DMS 273 treated with DMSO at 0.1 percent for 48 hours (cell line): ENCODE measurements around the gene AGAP1.

Experiments used
- DNase-seq: peaks from one replicate; lab custom pipeline; 2025; lab: John Stamatoyannopoulos, UW

AGAP1 gene

DNA sequence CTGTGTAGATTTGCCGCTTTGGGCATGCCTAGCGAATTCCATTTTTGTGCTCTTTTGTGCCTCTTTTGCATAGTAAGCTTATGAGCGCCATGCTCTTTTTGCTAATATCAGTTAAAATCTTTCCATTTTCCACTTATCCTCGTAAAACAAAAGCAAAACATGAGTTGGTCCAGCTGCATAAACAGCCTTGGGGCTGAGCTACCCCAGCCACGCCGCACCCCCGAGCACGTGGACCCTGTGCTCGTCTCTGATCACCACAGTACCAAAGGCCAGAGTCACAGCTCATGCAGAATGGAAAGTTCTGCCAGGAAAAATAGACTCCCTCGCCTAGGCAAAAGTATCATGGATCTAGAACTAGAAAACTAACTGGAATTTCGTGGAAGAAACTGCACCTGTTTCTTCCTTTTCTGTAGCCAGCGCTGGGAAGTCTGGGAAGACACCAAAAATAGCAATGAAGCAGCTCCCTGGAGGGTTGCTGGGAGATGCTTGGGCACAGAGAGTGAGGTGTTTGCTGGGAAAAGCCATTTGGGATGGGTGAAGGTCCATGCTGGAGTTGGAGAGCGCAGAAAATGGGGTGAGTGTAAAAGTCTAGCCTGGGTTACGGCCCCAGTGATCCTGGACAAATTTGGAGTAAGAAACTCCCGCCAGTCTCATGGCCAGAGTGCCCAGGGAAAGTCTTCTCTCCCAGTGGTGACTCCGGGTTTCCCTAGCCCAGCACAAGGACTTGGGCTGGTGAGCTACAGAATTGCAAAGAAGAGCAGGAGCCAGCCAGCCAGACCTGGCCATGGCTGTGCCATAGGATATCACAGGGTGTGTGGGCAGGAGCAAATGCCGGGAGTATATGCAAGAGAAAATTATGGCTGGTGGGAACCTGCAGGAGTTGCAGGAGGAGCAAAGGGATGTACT is 456.0 kb downstream of the AGAP1 start:
- DNase-seq, result no peak

DNA sequence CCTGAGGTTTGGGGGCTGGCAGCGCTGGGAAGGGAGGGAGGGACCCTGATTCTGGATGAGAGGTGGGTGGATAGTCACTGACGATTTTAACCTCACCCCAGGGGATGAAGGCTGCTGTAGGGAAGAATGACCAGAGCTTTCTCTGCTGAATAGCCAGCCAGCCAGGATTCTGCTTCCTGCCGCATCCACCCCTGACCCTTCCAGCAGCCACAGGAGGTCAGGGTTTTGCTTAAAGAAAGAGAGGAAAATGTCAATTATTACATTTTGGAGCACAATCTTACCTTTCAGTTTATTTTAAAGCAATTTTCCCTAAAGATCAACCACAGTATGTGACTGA is 456.6 kb downstream of the AGAP1 start:
- no peak for DNase-seq

DNA sequence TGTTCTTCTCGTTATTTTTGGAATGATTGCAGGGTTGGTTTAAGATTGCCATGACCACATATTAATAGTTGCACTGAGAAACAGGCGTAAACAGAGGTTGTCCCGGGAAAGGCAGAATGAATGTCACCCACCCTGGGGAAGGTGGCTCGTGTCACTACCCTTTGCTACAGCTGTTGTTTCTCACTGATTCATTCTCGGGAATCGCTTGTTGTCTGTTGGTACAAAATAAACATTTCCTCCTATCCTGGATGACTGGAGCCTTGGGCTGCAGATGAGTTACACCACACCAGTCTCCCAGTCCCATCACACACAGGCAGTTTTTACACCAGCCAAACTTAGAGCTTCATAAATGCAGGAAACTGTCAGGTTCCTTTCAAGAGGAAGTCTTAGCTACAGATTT is 457.6 kb downstream of the AGAP1 start:
- no peak for DNase-seq

DNA sequence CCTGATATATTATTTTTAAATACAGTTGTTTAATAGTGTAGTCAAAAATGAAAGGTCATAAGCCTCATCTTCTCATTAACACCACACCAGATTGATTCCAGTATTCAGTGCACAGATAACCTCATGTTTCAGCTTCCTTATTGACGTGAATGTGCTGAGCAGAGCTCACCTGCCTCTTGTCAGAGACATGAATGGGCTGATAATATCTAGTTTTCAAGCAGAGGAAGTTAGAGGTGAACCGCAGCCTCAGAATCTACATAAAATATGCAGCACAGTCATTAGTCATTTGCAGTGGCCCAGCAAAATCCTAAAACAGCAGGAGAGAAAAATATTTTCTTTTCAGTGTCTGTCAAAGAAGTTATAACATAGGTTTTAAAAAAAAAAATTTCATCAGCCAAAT is 458.1 kb downstream of the AGAP1 start:
- DNase-seq, result no peak

DNA sequence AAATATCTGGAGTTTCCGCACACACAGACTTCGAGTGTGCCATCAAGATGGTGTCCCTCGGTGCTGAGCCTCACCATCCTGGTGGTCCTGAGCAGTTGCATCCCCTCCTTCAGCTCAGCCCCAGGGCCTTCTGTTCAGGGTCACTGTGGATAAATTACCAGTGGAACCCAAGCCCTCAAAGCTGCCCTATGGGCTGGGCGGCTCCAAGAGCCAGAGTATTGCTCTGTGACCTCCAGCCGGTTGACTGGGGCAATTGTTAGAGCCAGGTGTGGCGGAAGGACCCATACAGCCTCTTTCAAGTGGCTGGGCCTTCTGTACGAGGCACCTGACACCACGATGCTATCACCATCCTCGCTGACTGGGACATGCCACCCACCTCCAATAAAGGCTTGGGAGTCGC is 458.9 kb downstream of the AGAP1 start:
- DNase-seq, result no peak

DNA sequence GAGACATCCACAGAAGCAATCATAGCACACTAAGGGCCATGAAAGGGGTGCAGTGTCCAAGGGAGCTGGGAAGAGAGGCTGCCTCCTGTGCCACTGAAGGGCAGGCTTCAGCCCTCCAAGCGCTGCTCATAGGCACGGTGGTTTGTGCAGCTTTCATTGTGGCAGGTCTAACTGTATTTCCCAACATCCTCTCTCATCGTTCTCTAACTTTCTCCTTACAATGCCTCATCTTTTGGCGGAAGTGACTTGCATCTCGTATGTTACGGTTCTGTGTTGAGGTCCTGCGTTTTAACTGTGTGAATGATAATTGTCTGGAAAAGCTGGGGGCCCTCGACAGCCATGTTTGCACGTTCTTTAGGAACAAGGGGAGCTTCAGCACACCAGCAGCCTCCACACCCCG is 460.4 kb downstream of the AGAP1 start:
- no peak for DNase-seq

DNA sequence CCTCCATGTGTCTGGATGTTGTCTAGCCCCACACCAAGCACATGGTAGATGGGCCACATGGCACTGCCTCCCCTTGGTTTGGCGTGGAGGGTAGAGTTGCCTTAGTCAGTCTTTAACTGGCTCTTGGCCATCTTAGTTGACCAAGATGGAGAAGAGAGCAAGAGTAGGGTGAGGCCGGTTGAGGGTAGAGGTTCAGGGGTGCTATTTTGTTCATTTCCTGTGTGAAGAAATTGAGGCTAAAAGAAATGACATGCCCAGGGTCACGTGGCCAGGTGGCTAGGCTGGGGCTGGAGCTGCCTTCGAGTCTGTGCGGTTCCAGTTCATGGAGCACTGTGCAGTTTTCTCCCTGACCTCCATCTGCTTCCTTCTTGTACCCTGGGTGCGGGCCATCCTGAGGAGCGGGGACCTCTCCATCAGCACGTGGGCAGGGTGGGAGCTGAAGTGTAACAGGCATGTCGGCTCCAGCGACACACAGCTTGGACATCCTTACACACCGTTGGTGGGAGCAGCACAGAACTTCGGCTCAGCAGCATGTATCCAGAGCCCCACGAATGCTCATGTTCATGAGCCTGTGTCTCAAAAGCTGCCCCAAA is 461.1 kb downstream of the AGAP1 start:
- DNase-seq, result no peak

DNA sequence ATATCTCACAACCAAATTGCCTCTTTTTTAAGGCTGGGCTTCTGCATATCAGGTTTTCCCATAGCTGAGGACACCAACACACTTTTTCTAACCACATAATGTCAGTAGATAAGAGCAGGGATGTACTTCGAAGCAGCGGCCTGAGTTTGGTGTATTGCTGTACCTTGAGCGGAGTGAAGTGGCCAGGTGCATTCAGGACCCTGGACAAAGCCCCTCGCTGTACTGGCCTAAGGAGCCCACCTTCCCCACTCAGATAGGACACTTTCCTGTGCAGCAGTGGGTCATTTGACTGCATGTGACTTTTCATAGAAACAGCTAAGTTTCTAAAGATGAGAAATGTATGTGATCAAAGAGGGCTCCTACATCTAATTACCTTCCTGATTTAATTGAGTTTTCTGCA is 461.8 kb downstream of the AGAP1 start:
- no peak for DNase-seq

GRCh38 chr2:235956281-235956970 is 462.6 kb downstream of the AGAP1 start:
- no peak for DNase-seq

GRCh38 chr2:235957251-235957650 is 463.4 kb downstream of the AGAP1 start:
- no peak for DNase-seq

- no peak for DNase-seq
Measured at GRCh38 chr2:235958221-235958930, 464.5 kb downstream of the AGAP1 start.

- DNase-seq, result no peak
Measured at GRCh38 chr2:235958931-235959410, 465.1 kb downstream of the AGAP1 start.

- no peak for DNase-seq
Measured at GRCh38 chr2:235960011-235960715, 466.3 kb downstream of the AGAP1 start.

DNA sequence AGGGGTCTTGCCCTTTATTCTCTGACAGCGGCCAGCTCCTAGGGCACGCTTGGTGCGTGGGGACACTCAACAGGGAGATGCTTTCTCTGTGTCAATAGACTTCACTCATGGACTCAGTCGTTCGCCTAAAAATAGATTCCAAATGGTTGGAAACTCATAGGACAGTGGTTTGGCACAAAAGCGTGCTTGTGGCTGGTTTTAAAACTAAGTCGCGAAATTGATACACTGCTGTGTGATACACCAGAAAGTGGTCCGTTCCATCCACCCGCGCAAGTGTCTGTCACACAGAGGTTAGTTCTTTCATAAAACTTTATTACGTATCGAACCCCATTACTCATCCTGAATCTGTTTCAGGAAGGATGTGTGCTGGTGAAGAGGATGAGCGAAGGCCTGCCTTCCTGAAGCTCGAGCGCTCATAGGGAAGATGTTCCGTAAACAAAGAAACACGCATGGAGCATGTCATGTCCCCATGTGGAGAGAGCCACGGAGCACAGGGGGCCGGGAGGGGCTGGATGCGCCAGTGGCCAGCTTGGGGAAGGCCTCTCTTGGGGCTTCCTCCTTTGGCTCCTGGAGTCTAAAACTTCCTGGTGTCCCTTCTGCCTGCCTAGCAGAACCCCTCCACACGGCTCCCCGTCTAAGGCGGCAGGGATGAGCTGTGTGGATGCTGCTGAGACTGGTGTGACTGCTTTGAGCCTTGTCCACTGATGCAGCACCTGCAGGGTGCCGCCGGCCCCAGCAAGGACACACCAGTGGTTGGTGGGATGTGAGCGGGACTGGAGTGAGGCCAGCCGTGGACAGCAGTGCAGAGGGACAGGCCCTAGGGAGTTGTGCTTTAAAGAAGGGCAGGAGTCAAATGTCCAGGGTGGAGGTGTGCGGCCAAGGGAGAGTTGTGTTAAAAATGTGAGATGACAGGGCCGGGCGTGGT is 467.1 kb downstream of the AGAP1 start:
- no peak for DNase-seq

- DNase-seq, result no peak
Measured at GRCh38 chr2:235961711-235962110, 467.9 kb downstream of the AGAP1 start.

GRCh38 chr2:235963853-235964577 is 470.2 kb downstream of the AGAP1 start:
- DNase-seq, result no peak

DNA sequence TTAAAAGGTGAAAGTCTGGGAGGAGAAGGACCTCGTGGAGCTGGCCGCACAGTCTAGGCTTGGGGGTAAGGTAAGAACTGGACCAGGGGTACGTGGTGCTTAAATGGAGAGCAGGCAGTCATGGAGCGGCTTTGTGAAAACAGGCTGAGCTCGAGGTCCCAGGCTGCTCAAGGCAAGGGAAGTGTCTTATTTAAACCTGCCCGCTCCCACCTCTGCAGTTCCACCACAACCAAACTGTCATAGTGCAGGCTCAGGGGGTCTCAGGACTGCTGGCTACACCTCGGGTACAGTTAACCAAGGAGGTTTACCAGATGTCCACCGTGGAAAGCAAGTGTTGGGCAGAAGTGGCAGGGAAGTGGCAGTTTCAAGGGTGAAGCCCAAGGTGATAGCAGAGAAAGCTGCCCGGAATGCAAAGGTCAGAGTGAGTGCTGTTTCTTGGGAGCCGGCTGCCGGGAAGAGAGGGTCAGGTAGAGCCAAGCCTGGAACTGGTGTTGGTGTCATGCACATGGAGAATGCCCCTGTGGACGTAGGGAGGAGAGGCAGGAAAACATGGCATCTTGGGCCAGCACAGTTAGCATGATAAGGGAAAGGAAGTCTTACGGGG is 471.0 kb downstream of the AGAP1 start:
- DNase-seq, result no peak

DNA sequence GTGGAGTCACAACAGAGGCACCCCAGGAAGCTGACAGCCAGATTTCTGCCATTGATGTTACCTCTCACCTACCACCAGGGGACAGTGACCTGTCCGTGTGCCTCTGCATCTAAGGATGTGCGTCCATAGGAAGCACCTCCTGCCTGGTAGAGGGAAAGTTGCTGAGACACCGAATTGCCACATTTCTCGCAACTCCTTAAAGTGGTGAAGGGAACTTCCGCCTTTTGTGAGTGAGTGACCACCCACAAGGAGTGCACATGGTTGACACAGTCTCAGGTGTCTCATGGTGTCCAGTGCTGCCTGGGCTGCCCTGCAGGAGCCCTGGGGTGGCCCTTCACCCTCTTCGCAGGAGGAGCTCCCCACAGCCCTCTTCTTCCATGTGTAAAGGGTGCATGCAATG is 472.6 kb downstream of the AGAP1 start:
- no peak for DNase-seq

GRCh38 chr2:235966932-235967757 is 473.3 kb downstream of the AGAP1 start:
- no peak for DNase-seq
